SK-N-MC (cell line): ENCODE measurements around the gene DOCK4.

Experiments used
- EZH2 ChIP-seq: fragments of 200-600 bp; sonication (generic); IDR thresholded peaks from one replicate; pipeline ENCODE4 v1.6.1; 2017; ENCODE audit warnings: antibody characterized with exemption
- POLR2AphosphoS5 ChIP-seq: IDR thresholded peaks from 2 replicates; pipeline ENCODE4 v1.6.1; 2012; ENCODE audit warnings: mild to moderate bottlenecking, low read depth, low read length, borderline replicate concordance

DNA sequence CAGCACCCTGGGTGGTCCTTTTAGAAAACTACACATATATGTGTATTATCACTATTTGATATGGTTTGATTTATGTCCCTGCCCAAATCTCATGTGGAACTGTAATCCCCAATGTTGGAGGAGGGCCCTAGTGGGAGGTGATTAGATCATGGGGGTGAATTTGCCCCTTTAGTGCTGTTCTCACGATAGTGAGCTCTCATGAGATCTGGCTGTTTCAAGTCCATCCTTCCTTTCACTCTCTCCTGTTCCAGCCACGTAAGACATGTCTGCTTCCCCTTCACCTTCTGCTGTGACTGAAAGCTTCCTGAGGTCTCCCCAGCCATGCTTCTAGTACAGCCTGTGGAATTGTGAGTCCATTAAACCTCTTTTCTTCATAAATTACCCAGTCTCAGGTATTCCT is 37.3 kb downstream of the DOCK4 start:
- TF ChIP-seq POLR2AphosphoS5 = no peak
- TF ChIP-seq EZH2 = no peak
